ENCODE data around the gene MAL. TPM values are rescaled to one million over a fixed set of nuclear protein-coding genes. Genes with fewer than 3 reads are reported as not detected.

MAL gene
- total RNA-seq, 2 donors from 2014 or later, result not detected

- Histone ChIP-seq H3K4me1 (ENCODE audit: control insufficient read depth in 1 of 2, low read depth in 2 of 2) (peaks cover 0 to 7% of the 10 kb centered on the region in 2 donors), H3K4me3 (no peak overlapping the region), H3K27ac (no peak overlapping the region), H3K36me3 (no peaks in the 10 kb centered on the region), H3K27me3 (replicated peaks; ENCODE audit: insufficient read depth) (no peaks in the 10 kb centered on the region), H3K9me3 (no peaks in the 10 kb centered on the region)
- DNase-seq (ENCODE audit: low spot score) (no peak), ATAC-seq (ENCODE audit: insufficient number of reproducible peaks, low FRiP score, low read depth) (no peak)
- no peak for TF ChIP-seq CTCF (IDR thresholded peaks at IDR 0.05)
Measured at GRCh38 chr2:95038635-95039298, 13.3 kb downstream of the MAL start.

GRCh38 chr2:95039363-95039762 lies 13.9 kb downstream of the MAL start:
- no peak overlapping the region for H3K27ac ChIP-seq
- ATAC-seq (ENCODE audit: insufficient number of reproducible peaks, low FRiP score, low read depth) (no peak), DNase-seq (ENCODE audit: low spot score) (no peak)
- no peaks in the 10 kb centered on the region for H3K27me3 ChIP-seq (replicated peaks; ENCODE audit: insufficient read depth)
- H3K36me3 ChIP-seq, result no peaks in the 10 kb centered on the region
- no peak overlapping the region for H3K4me3 ChIP-seq
- H3K9me3 ChIP-seq, result no peaks in the 10 kb centered on the region
- TF ChIP-seq CTCF (IDR thresholded peaks at IDR 0.05), result no peak
- H3K4me1 ChIP-seq (ENCODE audit: control insufficient read depth in 1 of 2, low read depth in 2 of 2), result peaks cover 0 to 8% of the 10 kb centered on the region in 2 donors

- H3K27me3 ChIP-seq (replicated peaks; ENCODE audit: insufficient read depth), result no peaks in the 10 kb centered on the region
- ATAC-seq (ENCODE audit: insufficient number of reproducible peaks, low FRiP score, low read depth) (no peak), DNase-seq (ENCODE audit: low spot score) (no peak)
- H3K27ac ChIP-seq, result no peak overlapping the region
- no peaks in the 10 kb centered on the region for H3K9me3 ChIP-seq
- no peaks in the 10 kb centered on the region for H3K36me3 ChIP-seq
- TF ChIP-seq CTCF (IDR thresholded peaks at IDR 0.05), result no peak
- H3K4me1 ChIP-seq (ENCODE audit: control insufficient read depth in 1 of 2, low read depth in 2 of 2), result peaks cover 0 to 8% of the 10 kb centered on the region in 2 donors
- H3K4me3 ChIP-seq, result no peak overlapping the region
Measured at GRCh38 chr2:95039978-95040377, 14.5 kb downstream of the MAL start.

GRCh38 chr2:95040426-95040825 lies 14.9 kb downstream of the MAL start:
- Histone ChIP-seq H3K27ac (no peak overlapping the region), H3K36me3 (no peaks in the 10 kb centered on the region), H3K4me3 (no peak overlapping the region), H3K4me1 (ENCODE audit: control insufficient read depth in 1 of 2, low read depth in 2 of 2) (peaks cover 0 to 8% of the 10 kb centered on the region in 2 donors), H3K9me3 (no peaks in the 10 kb centered on the region), H3K27me3 (replicated peaks; ENCODE audit: insufficient read depth) (no peaks in the 10 kb centered on the region)
- DNase-seq (ENCODE audit: low spot score) (no peak), ATAC-seq (ENCODE audit: insufficient number of reproducible peaks, low FRiP score, low read depth) (no peak)
- no peak for TF ChIP-seq CTCF (IDR thresholded peaks at IDR 0.05)

- Histone ChIP-seq H3K36me3 (no peaks in the 10 kb centered on the region), H3K27me3 (replicated peaks; ENCODE audit: insufficient read depth) (no peaks in the 10 kb centered on the region), H3K4me1 (ENCODE audit: control insufficient read depth in 1 of 2, low read depth in 2 of 2) (peaks cover 0 to 8% of the 10 kb centered on the region in 2 donors), H3K4me3 (no peak overlapping the region), H3K9me3 (no peaks in the 10 kb centered on the region), H3K27ac (no peak overlapping the region)
- ATAC-seq (ENCODE audit: insufficient number of reproducible peaks, low FRiP score, low read depth), result no peak
- DNase-seq (ENCODE audit: low spot score), result no peak
- TF ChIP-seq CTCF (IDR thresholded peaks at IDR 0.05), result no peak
Measured at GRCh38 chr2:95041060-95041823, 15.7 kb downstream of the MAL start.

Data from thoracic aorta (tissue), 2 donors.